HEK293 (cell line): ENCODE measurements around the gene CHST15.
"Not testable (repeated sequence)": the region's sequence is repeated elsewhere in the genome, so short reads cannot be mapped to it uniquely, and the experiment has no call there.

Source experiments
- CTCF ChIA-PET: fragments of 350-600 bp; formaldehyde crosslinking; extraction: SDS; loops from one replicate; lab custom pipeline; 2021; ENCODE audit warnings: antibody characterized with exemption; lab: Yijun Ruan, JAX
- POLR2A ChIA-PET: fragments of 300-600 bp; formaldehyde crosslinking; extraction: SDS; loops from one replicate; lab custom pipeline; 2020; ENCODE audit warnings: antibody characterized with exemption, inconsistent platforms; lab: Yijun Ruan, JAX
- H3K27ac ChIP-seq: fragments of 200-500 bp; sonication (Bioruptor generic); 2 replicates; pipeline ENCODE4 v1.5.1; 2014; ENCODE audit warnings: low read depth, low read length, control low read depth, inconsistent platforms; ENCODE audit errors: extremely low read depth
- H3K36me3 ChIP-seq, 2 experiments: fragments of 200-500 bp in 1 of 2; sonication (Bioruptor generic) in 1 of 2; 1 replicate in 1 of 2; 2 replicates in 1 of 2; pipeline ENCODE4 v1.5.1; 2014 to 2017; ENCODE audit warnings: inconsistent platforms in 2 of 2, low read length in 2 of 2; ENCODE audit not compliant: control insufficient read depth in 2 of 2, insufficient read depth in 1 of 2
- H3K4me1 ChIP-seq: fragments of 200-500 bp; sonication (Bioruptor generic); 2 replicates; pipeline ENCODE4 v1.5.1; 2014; ENCODE audit warnings: mild to moderate bottlenecking, low read length, inconsistent platforms; ENCODE audit not compliant: control insufficient read depth, insufficient read depth
- H3K4me3 ChIP-seq: 2 replicates; pipeline ENCODE4 v1.5.1; 2011; ENCODE audit warnings: low read depth, mild to moderate bottlenecking, control low read depth, low read length, moderate library complexity
- H3K9me3 ChIP-seq: fragments of 200-500 bp; sonication (Bioruptor generic); 2 replicates; pipeline ENCODE4 v1.5.1; 2014; ENCODE audit warnings: low read depth, low read length, inconsistent platforms; ENCODE audit not compliant: control insufficient read depth, insufficient read depth
- EGR2 ChIP-seq: fragments of 450-650 bp; formaldehyde crosslinking; IDR thresholded peaks from 2 replicates; pipeline ENCODE4 v1.5.1; 2016; ENCODE audit warnings: low read depth, missing biosample characterization, missing genetic modification characterization
- PRDM10 ChIP-seq: fragments of 450-650 bp; formaldehyde crosslinking; IDR thresholded peaks from 2 replicates; pipeline ENCODE4 v1.5.1; 2016; ENCODE audit warnings: missing biosample characterization, missing genetic modification characterization
- WT1 ChIP-seq: fragments of 450-650 bp; formaldehyde crosslinking; IDR thresholded peaks from 2 replicates; pipeline ENCODE4 v1.5.1; 2016; ENCODE audit warnings: missing biosample characterization, missing genetic modification characterization
- ZFP3 ChIP-seq: fragments of 450-650 bp; formaldehyde crosslinking; IDR thresholded peaks from 2 replicates; pipeline ENCODE4 v1.5.1; 2016; ENCODE audit warnings: low read depth, missing biosample characterization, missing genetic modification characterization
- ZNF18 ChIP-seq: fragments of 450-650 bp; formaldehyde crosslinking; IDR thresholded peaks from 2 replicates; pipeline ENCODE4 v1.5.1; 2016; ENCODE audit warnings: missing biosample characterization, missing genetic modification characterization
- ZNF23 ChIP-seq: fragments of 450-650 bp; formaldehyde crosslinking; IDR thresholded peaks from 2 replicates; pipeline ENCODE4 v1.5.1; 2016; ENCODE audit warnings: missing biosample characterization, missing genetic modification characterization, borderline replicate concordance
- ZNF24 ChIP-seq: fragments of 450-650 bp; formaldehyde crosslinking; IDR thresholded peaks from 2 replicates; pipeline ENCODE4 v1.5.1; 2016; ENCODE audit warnings: missing biosample characterization, missing genetic modification characterization
- ZNF423 ChIP-seq: fragments of 450-650 bp; formaldehyde crosslinking; IDR thresholded peaks from 2 replicates; pipeline ENCODE4 v1.5.1; 2016; ENCODE audit warnings: missing biosample characterization, missing genetic modification characterization
- ZNF449 ChIP-seq: fragments of 450-650 bp; formaldehyde crosslinking; IDR thresholded peaks from 2 replicates; pipeline ENCODE4 v1.5.1; 2017; ENCODE audit warnings: missing biosample characterization, mild to moderate bottlenecking, missing genetic modification characterization, moderate library complexity
- ZNF768 ChIP-seq: fragments of 450-650 bp; formaldehyde crosslinking; IDR thresholded peaks from 2 replicates; pipeline ENCODE4 v1.5.1; 2018; ENCODE audit warnings: missing biosample characterization, mild to moderate bottlenecking, missing genetic modification characterization

CHST15 gene

GRCh38 chr10:124035928-124036558, 57.4 kb downstream of the CHST15 start (continued):
- TF ChIP-seq ZNF23 (tag by site-specific recombination) (no peak), ZNF449 (tag by site-specific recombination) (no peak), EGR2 (peak; percentile 21; the same call in 1 of the 2 replicates), WT1 (tag by site-specific recombination) (no peak), ZNF768 (tag by site-specific recombination) (no peak), ZNF18 (no peak), PRDM10 (tag by site-specific recombination) (no peak), ZNF423 (tag by site-specific recombination) (no peak)

GRCh38 chr10:124035306-124035927, 58.0 kb downstream of the CHST15 start:
- H3K27ac ChIP-seq: no peak overlapping the region
- no peaks in the 10 kb centered on the region for H3K4me1 ChIP-seq
- H3K4me3 ChIP-seq: no peak overlapping the region
- H3K9me3 ChIP-seq: no peaks in the 10 kb centered on the region
- ChIA-PET POLR2A (interaction anchor here (1.0 kb wide), 1 partner anchor 58 kb away, joined by 7 read pairs; the partner anchor contains the start of gene CHST15), CTCF (no interaction called here)
- peaks cover 0 to 49% of the 10 kb centered on the region in 2 experiments; a peak in 1 of 3 replicates for H3K36me3 ChIP-seq
- TF ChIP-seq ZFP3 (tag by site-specific recombination) (peak; percentile 90), ZNF24 (tag by site-specific recombination) (no peak)

- H3K9me3 ChIP-seq, H3K4me3 ChIP-seq, H3K4me1 ChIP-seq, POLR2A ChIA-PET, H3K27ac ChIP-seq: not testable (repeated sequence)
- peaks cover 0 to 45% of the 10 kb centered on the region in 2 experiments; a peak in 1 of 3 replicates for H3K36me3 ChIP-seq
- CTCF ChIA-PET: interaction anchor here (0.7 kb wide), 1 partner anchor 184 kb away, joined by 5 read pairs; no protein-coding TSS in a partner anchor
Observed at GRCh38 chr10:124034576-124035305, 58.7 kb downstream of the CHST15 start.
